GM19193 (cell line): ENCODE results near the gene HBB.

Source experiments
- POLR2A ChIP-seq: IDR thresholded peaks from 4 replicates; pipeline ENCODE4 v1.6.1; 2011; ENCODE audit not compliant: insufficient read depth, insufficient read length; ENCODE audit errors: extremely low read depth

HBB gene

GRCh38 chr11:5204787-5205186, 22.1 kb downstream of the HBB start:
- no peak for TF ChIP-seq POLR2A

GRCh38 chr11:5203366-5203765, 23.5 kb downstream of the HBB start:
- TF ChIP-seq POLR2A, result no peak

GRCh38 chr11:5200582-5200981, 26.3 kb downstream of the HBB start, which contains the start of gene OR51V1:
Gene OR51V1 (minus strand): TSS chr11:5200682. CDS start chr11:5200682, 0 bp downstream.
- no peak for TF ChIP-seq POLR2A

GRCh38 chr11:5198285-5198684, 28.6 kb downstream of the HBB start:
- no peak for TF ChIP-seq POLR2A

GRCh38 chr11:5197536-5197935, 29.3 kb downstream of the HBB start:
- TF ChIP-seq POLR2A, result no peak

- TF ChIP-seq POLR2A, result no peak
Observed at GRCh38 chr11:5196731-5197130, 30.1 kb downstream of the HBB start.

GRCh38 chr11:5196067-5196466, 30.8 kb downstream of the HBB start:
- no peak for TF ChIP-seq POLR2A

GRCh38 chr11:5192738-5193137, 34.1 kb downstream of the HBB start:
- no peak for TF ChIP-seq POLR2A

- no peak for TF ChIP-seq POLR2A
Observed at GRCh38 chr11:5188201-5188600, 38.7 kb downstream of the HBB start.

- no peak for TF ChIP-seq POLR2A
Observed at GRCh38 chr11:5178046-5178837, 48.6 kb downstream of the HBB start.
